Measurements from ENCODE around the gene RTN4. TPM values are rescaled to one million over a fixed set of nuclear protein-coding genes. Genes with fewer than 3 reads are reported as not detected.

Gene RTN4
- total and polyA plus RNA-seq, 11 donors: 46.1 to 250 (median 95.5) TPM

GRCh38 chr2:55063713-55064323, 13.6 kb upstream of the RTN4 start:
- H3K27ac ChIP-seq: no peak overlapping the region
- ATAC-seq (no peak), DNase-seq (no peak)
- H3K36me3 ChIP-seq: no peaks in the 10 kb centered on the region
- H3K9me3 ChIP-seq: peaks cover 0 to 3% (median 0%) of the 10 kb centered on the region in 12 donors
- TF ChIP-seq POLR2A (IDR thresholded peaks at IDR 0.05): no peak
- TF ChIP-seq, protein P1, sequence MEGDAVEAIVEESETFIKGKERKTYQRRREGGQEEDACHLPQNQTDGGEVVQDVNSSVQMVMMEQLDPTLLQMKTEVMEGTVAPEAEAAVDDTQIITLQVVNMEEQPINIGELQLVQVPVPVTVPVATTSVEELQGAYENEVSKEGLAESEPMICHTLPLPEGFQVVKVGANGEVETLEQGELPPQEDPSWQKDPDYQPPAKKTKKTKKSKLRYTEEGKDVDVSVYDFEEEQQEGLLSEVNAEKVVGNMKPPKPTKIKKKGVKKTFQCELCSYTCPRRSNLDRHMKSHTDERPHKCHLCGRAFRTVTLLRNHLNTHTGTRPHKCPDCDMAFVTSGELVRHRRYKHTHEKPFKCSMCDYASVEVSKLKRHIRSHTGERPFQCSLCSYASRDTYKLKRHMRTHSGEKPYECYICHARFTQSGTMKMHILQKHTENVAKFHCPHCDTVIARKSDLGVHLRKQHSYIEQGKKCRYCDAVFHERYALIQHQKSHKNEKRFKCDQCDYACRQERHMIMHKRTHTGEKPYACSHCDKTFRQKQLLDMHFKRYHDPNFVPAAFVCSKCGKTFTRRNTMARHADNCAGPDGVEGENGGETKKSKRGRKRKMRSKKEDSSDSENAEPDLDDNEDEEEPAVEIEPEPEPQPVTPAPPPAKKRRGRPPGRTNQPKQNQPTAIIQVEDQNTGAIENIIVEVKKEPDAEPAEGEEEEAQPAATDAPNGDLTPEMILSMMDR (IDR thresholded peaks at IDR 0.05): peak in 2 of 12 donors; percentile 10 to 12
- H3K4me3 ChIP-seq: no peak overlapping the region
- 89 to 97% (median 96%) methylated on average over 6 of the region's 6 CpGs for WGBS, 4 donors
- H3K4me1 ChIP-seq: no peaks in the 10 kb centered on the region
- H3K27me3 ChIP-seq: no peaks in the 10 kb centered on the region
- intact Hi-C loops (cut with DNase I): no loop called here

GRCh38 chr2:55063226-55063625, 13.0 kb upstream of the RTN4 start:
- Histone ChIP-seq H3K4me1 (no peaks in the 10 kb centered on the region), H3K36me3 (no peaks in the 10 kb centered on the region), H3K27ac (no peak overlapping the region), H3K9me3 (peaks cover 0 to 3% (median 0%) of the 10 kb centered on the region in 12 donors), H3K27me3 (no peaks in the 10 kb centered on the region), H3K4me3 (no peak overlapping the region)
- intact Hi-C loops (cut with DNase I): no loop called here
- no peak for TF ChIP-seq POLR2A (IDR thresholded peaks at IDR 0.05)
- TF ChIP-seq, protein P1 (IDR thresholded peaks at IDR 0.05): no peak
- DNase-seq (no peak), ATAC-seq (no peak)
- 91 to 95% (median 93%) methylated on average over 6 of the region's 6 CpGs for WGBS, 4 donors

GRCh38 chr2:55062754-55063153, 12.5 kb upstream of the RTN4 start:
- 79 to 90% (median 82%) methylated on average over 1 of the region's 1 CpG for WGBS, 4 donors
- H3K4me3 ChIP-seq: no peak overlapping the region
- no peak for DNase-seq

GRCh38 chr2:55061523-55062344, 11.5 kb upstream of the RTN4 start:
- TF ChIP-seq, protein P1 (IDR thresholded peaks at IDR 0.05): no peak
- TF ChIP-seq POLR2A (IDR thresholded peaks at IDR 0.05): no peak
- no peak for DNase-seq
- intact Hi-C loops (cut with DNase I): no loop called here
- ATAC-seq: no peak
- H3K9me3 ChIP-seq: peaks cover 0 to 3% (median 0%) of the 10 kb centered on the region in 12 donors
- no peak overlapping the region for H3K4me3 ChIP-seq
- H3K36me3 ChIP-seq: no peaks in the 10 kb centered on the region
- H3K4me1 ChIP-seq: no peaks in the 10 kb centered on the region
- 92 to 95% (median 93%) methylated on average over 25 of the region's 25 CpGs for WGBS, 4 donors
- no peaks in the 10 kb centered on the region for H3K27me3 ChIP-seq
- H3K27ac ChIP-seq: no peak overlapping the region

More at GRCh38 chr2:55062754-55063153, 12.5 kb upstream of the RTN4 start:
- no peak overlapping the region for H3K27ac ChIP-seq
- peaks cover 0 to 3% (median 0%) of the 10 kb centered on the region in 12 donors for H3K9me3 ChIP-seq
- no peak for ATAC-seq
- no peaks in the 10 kb centered on the region for H3K4me1 ChIP-seq
- TF ChIP-seq, protein P1 (IDR thresholded peaks at IDR 0.05): no peak
- no peak for TF ChIP-seq POLR2A (IDR thresholded peaks at IDR 0.05)
- no peaks in the 10 kb centered on the region for H3K27me3 ChIP-seq
- H3K36me3 ChIP-seq: no peaks in the 10 kb centered on the region
- intact Hi-C loops (cut with DNase I): no loop called here

All from heart left ventricle (tissue), 16 donors.